Suprapubic skin (tissue), 4 donors: ENCODE results near the gene MIB1.

Experiments
- POLR2A ChIP-seq, 2 donors: fragments of 450-650 bp; IDR thresholded peaks; one replicate each; pipeline ENCODE4 v1.6.1; 2017; ENCODE audit warnings: antibody characterized with exemption in 2 of 2, mild to moderate bottlenecking in 2 of 2, moderate library complexity in 2 of 2
- POLR2AphosphoS5 ChIP-seq, 3 donors: sonication (generic); formaldehyde crosslinking; IDR thresholded peaks; one replicate each; pipeline ENCODE4 v1.6.1; 2017; ENCODE audit warnings: antibody characterized with exemption in 3 of 3
- TF ChIP-seq, protein P1 (sequence below), 2 donors: fragments of 200-600 bp in 1 of 2; fragments of 450-650 bp in 1 of 2; sonication (generic) in 1 of 2; IDR thresholded peaks; one replicate each; pipeline ENCODE4 v1.5.1; 2016 to 2019; ENCODE audit warnings: antibody characterized with exemption in 2 of 2, mild to moderate bottlenecking in 1 of 2, moderate library complexity in 1 of 2

DNA sequence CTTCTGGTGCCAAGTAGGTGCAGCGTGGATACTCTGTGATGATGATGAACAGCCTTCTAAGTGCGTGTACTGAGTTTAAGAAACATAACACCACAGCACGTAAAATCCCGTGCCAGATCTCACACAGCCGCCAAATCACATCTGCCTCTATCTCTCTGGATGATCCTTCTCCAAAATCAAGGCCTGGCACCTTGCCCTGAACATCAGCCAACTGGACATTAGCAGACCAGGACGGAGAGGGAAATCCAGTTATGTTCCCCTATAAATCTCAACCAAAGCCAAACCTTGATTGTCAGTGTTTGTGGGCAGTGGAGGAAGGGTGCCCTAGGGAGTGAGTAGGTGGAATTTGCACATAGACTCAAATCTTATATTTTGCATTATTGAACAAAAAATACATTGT lies 164.3 kb downstream of the MIB1 start:
- TF ChIP-seq, protein P1, sequence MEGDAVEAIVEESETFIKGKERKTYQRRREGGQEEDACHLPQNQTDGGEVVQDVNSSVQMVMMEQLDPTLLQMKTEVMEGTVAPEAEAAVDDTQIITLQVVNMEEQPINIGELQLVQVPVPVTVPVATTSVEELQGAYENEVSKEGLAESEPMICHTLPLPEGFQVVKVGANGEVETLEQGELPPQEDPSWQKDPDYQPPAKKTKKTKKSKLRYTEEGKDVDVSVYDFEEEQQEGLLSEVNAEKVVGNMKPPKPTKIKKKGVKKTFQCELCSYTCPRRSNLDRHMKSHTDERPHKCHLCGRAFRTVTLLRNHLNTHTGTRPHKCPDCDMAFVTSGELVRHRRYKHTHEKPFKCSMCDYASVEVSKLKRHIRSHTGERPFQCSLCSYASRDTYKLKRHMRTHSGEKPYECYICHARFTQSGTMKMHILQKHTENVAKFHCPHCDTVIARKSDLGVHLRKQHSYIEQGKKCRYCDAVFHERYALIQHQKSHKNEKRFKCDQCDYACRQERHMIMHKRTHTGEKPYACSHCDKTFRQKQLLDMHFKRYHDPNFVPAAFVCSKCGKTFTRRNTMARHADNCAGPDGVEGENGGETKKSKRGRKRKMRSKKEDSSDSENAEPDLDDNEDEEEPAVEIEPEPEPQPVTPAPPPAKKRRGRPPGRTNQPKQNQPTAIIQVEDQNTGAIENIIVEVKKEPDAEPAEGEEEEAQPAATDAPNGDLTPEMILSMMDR (IDR thresholded peaks at IDR 0.05) = no peak
- TF ChIP-seq POLR2AphosphoS5 (IDR thresholded peaks at IDR 0.05) (no peak), POLR2A (IDR thresholded peaks at IDR 0.05) (no peak)
